HG03442 (cell line): Measurements from ENCODE around the gene CMTM8.
A peak's percentile ranks its signal among the peaks of the same experiment; 100 is the strongest.
"Not testable (repeated sequence)": the region's sequence is repeated elsewhere in the genome, so short reads cannot be mapped to it uniquely, and the experiment has no call there.

Source experiments
- ATAC-seq: cut with Tn5 transposase; IDR thresholded peaks from one replicate; pipeline ENCODE4 v1.9.1; 2021; ENCODE audit warnings: mild to moderate bottlenecking, moderate library complexity; ENCODE audit not compliant: unreplicated experiment

CMTM8 gene, protein sequence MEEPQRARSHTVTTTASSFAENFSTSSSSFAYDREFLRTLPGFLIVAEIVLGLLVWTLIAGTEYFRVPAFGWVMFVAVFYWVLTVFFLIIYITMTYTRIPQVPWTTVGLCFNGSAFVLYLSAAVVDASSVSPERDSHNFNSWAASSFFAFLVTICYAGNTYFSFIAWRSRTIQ

DNA sequence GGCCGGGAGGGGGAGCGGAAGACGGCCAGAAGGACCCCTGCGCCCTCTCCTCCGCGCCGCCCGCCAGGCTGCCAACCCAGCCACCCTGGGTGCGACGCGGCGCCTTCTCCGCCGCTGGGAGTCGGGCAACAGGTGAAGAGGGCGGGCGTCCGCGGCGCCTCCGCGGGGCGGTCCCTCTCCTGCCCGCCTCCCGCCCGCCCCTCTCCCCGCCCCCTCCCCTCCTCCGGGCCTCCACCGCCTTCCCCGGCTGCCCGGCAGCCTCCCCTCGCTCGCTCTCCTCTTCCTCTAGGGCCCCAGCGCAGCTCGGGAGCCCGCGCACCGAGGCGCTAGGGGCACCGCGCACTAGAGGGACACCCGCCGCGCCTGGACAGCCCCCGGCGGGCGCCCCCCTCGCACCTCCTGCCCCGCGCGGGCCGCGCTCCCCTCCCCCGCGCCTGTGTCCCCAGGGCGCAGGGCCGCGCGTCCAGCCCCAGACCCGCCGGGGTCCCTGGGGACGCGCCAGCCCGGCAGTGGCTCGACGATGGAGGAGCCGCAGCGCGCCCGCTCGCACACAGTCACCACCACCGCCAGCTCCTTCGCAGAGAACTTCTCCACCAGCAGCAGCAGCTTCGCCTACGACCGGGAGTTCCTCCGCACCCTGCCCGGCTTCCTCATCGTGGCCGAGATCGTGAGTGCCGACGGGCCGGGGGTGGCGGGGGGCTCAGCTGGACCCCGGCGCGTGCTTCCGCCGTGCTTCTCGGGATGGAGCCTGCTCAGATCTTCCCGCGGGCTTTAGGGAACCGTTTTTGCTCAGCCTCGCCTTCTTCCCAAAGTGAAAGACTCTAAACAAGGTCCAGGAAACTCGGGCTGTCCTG lies at the start of gene CMTM8:
TSS of gene CMTM8 (plus strand) at position 228 of the 854 bp plus-strand sequence. CDS start at position 521, 293 bp downstream.
- ATAC-seq = peak; percentile 56

DNA sequence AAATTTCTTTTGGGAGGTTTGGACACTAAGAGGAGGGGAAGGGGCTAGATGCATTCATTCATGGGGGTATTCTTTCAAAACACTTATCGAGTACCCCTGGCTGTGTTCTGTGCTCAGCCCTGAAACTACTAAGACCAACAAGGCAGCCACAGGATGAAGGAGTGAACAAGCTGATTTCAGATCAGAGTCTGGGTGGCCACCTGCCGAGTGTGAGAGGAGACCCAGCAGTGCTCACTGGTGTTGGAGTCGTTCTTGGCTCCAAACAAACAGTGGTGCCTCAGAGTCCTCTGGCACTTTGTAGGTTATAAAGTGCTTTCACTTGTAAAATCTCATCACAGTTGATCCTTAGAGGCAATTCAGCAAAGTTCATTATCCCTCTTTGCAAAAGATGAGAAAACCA lies 48.8 kb upstream of the CMTM8 start:
- ATAC-seq = no peak

DNA sequence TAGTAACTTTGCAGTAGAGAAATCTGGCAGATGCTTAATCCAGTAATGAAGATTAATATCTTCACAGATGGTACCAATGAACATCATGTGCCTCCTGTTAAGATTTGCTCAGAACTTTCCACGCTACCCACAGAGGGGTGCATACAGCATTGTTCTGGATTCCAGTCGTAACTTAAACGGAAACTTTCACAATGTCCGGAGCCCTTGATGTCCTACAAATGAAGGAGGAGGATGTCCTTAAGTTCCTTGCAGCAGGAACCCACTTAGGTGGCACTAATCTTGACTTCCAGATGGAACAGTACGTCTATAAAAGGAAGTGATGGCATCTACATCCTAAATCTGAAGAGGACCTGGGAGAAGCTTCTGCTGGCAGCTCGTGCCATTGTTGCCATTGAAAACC lies 47.9 kb upstream of the CMTM8 start:
- not testable (repeated sequence) for ATAC-seq

DNA sequence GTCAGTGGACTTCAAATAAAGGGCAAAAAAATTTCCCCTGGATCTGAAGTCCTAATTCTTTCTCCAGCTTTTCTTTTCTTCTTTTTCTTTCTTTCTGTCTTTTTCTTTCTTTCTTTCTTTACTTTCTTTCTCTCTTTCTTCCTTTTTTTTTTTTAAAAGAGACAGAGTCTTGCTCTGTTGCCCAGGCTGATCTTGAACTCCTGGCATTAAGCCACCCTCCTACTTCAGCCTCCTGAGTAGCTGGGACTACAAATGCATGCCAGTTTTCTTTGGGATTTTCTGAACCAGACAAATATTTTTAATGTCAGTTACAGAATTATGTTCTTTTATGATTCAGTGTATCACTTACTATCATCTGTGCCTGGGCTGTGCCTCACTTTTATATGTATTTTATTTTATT lies 45.4 kb upstream of the CMTM8 start:
- ATAC-seq = no peak

DNA sequence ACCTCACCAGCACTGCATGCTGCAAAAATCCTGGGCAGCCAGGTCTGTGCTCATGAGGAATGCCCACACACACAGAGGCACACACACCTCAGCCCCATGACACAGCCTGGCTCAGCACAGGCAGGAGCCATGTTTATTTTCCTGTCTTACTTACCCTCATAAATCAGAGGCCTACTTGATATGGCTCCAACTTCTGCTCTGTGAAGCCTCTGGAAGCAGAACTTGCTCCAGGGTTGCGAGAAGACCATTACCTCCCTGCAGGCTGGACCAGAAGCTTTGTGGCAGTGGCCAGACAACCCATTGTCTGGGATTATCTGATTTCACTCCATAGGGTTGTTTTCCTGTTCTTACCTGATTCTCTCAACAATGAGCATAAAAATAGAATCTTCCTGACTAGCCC lies 43.8 kb upstream of the CMTM8 start:
- ATAC-seq = no peak

DNA sequence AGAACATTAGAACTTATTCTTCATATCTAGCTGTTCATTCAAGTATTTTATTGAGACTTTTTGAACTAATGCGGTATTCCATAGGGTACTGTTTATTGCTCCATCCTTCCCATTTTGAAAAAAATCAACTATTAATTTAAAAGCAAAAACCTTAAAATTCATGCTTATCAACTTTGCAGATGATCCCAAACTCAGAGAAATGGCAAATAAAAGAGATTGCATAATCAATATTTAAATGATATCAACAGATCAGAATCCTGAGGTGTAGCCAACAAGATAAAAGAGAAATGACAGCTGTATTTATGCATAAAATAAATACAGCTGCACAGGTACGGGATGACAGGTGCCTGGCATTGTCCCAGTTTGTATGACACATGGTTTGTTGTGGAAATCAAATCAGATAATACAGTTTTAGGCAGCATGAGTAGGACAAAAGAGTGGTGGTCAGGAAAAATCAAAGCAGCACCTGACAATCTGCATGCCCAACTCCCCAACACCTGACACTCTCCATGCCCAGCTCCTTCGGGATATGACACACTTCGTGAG lies 42.4 kb upstream of the CMTM8 start:
- ATAC-seq = no peak

DNA sequence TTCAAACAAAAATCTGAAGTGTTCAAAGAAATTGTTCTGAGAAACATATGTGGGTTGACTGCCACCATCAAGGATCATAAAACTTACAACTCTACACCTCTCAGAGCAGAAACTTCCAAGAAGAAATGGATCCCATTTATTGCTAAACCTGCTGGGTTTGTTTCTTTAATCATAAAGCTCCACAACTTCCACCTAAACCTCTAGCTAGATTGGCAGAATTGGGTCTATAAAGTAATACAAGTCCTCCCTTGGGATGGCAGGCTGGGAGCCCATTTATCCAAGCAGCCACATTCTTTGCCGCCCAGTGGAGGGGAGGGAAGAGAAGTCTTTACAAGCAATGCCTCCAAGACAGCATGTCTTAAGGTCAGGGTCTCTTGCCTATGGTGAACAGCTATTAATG lies 40.5 kb upstream of the CMTM8 start:
- no peak for ATAC-seq

DNA sequence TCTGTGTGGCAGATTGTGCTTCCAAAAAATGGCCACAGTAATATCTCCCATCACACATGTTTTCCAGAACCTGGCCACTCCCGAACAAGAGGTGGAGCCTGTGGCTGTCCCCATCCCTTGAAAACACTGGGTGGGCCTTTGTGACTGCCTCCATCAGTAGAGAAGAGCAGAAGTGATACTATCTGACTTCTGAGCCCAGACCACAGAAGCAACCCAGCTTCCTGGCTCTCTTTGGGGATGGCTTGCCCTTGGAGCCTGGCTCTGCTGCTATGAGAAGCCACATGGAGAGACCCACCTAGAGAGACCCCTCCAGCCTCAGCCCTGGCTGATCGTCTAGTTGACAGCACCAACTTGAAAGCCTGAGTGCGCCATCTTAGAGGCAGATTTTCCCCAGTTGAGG lies 39.8 kb upstream of the CMTM8 start:
- no peak for ATAC-seq

DNA sequence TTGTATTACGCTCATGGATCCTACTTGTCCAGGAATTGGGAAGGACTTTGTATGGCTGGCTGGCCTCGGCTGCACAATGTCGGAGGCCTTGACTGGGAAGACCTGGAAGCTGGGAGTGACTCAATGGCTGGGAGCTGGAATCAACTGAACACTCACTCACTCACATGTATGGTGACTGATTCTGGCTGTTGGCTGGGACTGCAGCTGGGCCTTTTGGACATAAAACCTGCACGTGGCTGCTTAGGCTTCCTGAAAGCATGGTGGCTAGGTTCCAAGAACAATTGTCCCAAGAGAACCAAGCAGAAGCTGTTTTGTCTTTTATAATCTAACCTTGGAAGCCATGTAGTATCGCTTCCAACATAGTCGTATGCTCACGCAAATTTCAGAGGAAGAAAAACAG lies 38.0 kb upstream of the CMTM8 start:
- no peak for ATAC-seq

DNA sequence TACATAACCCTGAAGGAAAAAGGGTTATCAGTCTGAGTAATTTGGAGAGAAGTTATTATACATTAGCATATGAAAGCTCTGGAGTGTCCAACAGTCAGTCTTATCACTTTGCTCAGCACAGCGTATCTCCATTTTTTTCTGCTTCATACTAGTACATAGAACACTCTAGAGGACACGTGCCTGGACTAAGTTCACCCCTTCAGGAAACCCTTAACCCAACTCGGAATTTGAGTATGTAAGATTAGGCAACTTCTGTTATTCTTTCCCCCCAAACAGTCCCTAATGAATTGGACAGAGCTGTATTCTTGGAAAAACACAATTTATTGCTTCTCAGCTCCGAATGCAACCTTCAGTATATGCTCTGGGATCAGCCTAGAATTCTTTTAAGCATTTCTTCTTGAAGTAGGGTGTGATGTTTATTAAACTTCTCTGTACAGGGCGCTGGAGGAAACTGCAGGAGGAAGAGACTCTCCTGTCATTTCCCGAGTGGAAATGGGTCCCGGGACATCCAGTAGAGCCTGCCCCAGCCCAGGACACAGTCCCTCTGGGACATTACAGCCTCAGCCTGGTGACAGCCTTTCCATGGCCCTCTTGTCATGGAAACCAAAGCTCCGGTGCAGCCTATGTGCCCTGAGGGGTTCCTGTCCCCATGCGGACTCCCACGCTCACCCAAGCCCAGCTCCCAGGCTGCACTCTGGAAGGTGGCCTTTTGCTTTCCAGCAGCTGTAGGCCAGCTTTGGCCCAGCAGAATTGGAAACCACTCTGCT lies 37.3 kb upstream of the CMTM8 start:
- no peak for ATAC-seq

DNA sequence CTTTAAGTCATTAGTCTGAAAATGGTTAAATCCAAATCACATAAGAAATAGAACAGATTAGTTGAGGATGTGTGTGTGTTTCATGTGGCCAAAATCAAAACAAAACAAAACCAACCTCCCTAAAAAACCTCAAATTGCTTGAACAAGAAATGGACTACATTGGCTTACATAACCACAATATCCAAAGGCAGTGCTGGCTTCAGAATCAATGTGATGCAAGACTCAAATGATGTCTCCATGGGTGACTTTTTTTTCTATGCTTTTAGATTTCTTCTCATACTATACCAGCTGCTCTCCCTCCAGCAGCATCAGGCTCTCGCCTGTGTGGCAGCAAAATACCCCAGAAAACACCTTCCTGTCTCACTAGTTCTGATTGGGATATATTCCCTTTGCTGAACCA lies 36.0 kb upstream of the CMTM8 start:
- no peak for ATAC-seq

DNA sequence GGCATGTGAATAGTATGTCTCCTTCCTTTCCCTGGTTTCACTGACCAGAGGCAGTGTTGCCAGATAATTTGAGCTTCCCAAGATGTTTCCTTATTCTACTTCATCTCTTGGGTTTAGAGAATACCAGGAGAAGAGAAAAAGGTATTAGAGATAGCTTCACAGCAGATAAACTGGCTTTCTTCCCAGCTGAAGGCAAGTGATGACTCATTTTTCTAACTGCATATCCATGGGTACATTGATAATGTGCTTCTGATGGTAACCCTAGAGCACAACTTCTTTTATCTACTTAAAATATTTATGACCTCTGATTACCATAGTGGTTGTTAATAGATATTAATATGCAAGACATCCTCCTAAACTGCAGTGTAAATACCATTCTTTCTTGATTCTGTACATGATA lies 34.6 kb upstream of the CMTM8 start:
- ATAC-seq = no peak

DNA sequence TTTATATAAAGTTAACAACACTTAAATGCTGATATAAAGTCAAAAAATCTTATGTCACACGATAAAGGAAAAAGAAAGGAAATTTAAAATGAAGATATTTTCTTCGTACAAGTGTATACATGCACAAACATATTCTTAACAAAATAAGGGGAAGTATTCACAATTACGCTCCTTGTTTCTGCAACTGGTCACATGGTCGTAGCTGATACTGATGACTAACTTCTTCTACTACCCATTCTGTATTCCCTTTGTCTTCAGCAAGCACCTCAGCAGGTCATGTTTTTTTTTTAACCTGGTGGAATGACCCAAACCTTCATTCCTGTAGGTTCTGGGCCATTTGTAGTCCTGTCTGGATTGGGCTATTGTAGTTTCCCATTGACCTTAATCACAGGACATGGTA lies 30.0 kb upstream of the CMTM8 start:
- no peak for ATAC-seq

DNA sequence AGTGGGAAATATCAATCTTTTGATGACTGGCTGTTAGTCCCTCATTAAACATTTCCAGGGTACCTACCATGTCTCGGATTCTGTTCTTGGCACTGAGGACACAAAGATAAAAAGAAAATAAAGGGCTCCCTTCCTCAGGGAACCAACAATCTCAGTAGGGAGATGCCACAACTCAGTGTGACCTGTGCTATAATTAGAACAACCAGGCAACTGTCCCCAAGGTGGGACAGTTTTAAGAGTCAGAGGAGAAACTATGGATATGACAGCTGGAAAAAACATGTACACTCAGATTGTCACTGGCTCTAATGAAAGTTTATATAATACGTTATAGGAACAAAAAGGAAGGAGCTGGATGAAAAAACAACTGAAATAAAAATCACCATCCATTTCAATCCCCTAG lies 23.3 kb upstream of the CMTM8 start:
- ATAC-seq = no peak

DNA sequence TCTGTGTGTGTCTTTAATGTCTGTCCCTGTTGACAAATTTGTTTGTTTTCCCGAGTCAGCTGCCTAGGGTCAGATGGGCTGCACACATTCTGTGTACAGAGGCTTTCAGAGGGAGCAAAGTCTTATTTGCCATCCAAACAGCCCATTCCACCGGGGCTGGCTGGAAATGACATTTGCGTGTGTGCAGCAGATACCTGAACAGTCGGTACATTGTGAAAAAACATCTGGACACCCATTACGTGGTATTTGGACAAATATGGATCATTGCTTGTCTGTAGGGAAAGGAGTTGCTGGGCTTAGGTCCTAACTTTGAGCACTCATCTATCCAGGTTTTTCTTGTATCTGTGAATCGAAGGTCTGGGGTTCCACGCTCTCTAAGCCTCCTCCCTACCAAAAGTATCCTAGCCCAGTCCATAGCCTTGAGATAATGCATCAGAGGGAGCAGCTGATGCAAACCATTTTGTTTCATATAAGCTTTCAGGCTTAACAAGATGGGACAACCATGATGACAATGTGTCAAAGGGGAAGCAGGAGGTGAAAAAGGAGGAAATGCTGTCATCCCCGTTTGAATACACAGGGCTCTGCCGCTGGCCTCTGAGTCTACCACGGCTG lies 22.2 kb upstream of the CMTM8 start:
- ATAC-seq = no peak

DNA sequence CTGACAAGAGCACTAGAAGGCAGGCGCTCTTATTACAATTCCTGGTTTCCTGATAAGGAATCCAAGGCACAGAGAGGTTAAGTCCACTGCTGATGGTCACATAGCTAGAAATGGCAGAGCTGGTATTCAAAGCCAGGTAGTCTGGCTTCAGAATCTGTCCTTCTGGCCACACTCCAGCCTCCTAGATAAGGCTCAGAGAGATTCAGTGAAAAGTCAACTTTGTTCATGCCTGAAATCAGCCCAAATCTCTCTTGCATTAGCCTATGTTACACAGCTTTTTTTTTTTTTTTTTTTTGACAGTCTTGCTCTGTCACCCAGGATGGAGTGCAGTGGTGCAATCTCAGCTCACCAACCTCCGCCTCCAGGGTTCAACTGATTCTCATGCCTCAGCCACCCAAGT lies 21.1 kb upstream of the CMTM8 start:
- no peak for ATAC-seq

DNA sequence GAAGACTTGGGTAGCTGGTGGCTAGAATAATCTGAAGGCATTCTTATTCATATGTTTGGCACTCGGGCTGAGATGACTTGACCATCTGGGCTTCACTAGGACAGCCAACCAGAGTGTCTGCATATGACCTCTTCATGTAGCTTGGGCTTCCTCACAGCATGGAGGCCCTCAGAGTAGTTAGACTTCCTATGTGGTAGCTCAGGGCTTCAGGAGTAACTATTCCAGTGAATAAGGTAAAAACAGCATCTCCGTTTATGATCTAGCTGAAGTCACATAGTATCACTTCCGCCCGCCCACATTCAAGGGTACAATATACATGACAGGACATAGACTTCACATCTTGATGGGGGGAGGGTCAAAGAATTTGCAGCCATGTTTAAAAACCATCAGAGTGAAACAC lies 18.9 kb upstream of the CMTM8 start:
- no peak for ATAC-seq

DNA sequence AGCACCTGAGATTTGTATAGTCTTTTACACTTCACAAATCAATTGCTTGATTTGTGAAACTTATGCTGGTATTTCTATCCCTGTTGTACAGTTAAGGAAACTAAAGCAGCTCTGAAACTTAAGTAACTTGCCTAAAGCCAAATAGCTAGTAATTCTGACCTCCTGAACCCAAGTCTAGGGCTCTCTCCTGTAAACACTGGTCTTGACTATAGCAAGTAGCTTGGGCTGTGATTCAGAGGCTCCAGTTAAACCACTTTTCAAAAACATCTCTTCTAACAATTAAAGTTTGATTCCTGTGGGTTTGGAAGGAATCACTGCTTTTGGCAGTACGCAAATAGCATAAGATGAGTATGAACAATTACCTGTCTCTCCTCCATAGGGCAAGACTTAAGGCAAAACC lies 18.5 kb upstream of the CMTM8 start:
- ATAC-seq = no peak

DNA sequence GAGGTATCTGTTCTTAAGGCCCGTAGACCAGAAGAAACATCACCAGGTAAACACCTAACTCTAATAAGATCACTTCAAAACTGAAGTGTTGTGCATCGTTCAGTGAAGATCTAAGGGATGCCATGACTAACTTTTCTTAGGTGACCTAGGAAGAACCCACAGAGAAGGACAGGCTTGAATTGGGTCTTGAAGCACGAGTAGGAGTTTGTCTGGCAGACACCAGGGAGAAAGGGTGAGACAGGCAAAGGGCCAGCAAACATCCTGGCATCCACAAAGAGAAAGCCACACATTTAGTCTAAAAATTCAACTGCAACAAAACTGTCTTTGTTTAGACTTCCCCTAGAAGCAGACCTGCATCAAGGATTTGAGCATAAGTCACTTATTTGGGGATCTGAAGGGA lies 15.5 kb upstream of the CMTM8 start:
- no peak for ATAC-seq

DNA sequence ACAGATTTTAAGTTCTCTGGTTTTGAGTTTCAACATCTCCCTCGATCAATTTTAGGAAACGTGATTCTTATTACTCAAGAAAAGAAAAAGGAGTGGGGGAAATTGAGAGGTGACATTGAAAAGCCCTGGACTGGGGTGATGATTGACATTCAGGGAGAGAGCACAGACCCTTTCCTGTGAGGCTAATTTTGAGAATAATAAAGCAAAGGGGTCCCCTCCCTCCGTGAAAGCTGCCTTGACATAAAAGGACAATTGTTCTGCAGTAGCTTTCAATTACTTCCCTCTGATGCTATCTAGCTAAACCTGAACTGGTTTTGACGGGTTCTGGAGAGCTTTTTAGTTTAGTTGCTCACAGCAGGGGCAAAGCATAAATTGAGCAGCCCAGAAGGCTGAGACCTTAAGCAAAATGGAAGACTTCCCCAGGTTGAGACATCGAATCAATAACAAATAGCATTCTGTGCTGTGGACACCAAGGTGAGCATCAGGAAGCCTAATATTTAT lies 14.4 kb upstream of the CMTM8 start:
- ATAC-seq = no peak

DNA sequence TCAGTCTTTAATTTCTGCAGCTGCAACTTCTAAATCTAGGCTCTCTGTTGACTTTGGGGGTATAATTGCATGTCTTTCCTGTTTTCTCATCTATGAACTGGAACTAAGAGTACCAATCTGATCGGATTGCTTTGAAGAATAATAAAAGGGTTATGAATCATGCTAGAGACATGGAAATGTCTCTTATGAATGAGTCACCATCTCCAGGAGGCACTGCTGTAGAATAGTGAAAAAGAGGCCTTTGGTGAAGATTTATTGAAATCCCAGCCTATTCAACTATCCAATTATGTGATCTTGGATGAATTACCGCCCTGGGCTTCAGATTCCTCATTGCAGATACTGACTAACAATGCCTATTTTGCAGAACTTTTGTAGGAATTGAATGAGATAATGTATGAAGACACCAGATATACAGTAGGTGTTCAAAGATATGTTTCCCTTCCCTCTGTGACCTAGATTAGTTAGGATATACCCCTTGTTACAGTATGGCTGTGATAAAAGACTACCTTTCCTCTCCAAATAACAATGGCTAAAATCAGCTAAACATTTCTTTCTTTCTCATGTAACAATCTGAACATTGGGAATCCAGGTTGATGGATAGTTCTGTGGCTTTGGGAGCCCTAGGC lies 11.5 kb upstream of the CMTM8 start:
- ATAC-seq = no peak
